Ectodermal cell (in vitro differentiated cells): ENCODE results near the gene SNTA1.
"Not testable (repeated sequence)": the region's sequence is repeated elsewhere in the genome, so short reads cannot be mapped to it uniquely, and the experiment has no call there.

Source experiments
- H3K27ac ChIP-seq: 2 replicates; pipeline ENCODE4 v1.7.0; 2013; ENCODE audit warnings: mild to moderate bottlenecking, low read depth, low read length; ENCODE audit not compliant: insufficient read depth, poor library complexity, severe bottlenecking
- H3K27me3 ChIP-seq: 2 replicates; pipeline ENCODE4 v1.7.0; 2013; ENCODE audit warnings: mild to moderate bottlenecking, low read length; ENCODE audit not compliant: insufficient read depth, control insufficient read depth, poor library complexity, severe bottlenecking
- H3K36me3 ChIP-seq: one replicate; pipeline ENCODE4 v1.7.0; 2013; ENCODE audit warnings: low read length; ENCODE audit not compliant: control insufficient read depth, insufficient read depth
- H3K4me1 ChIP-seq: one replicate; pipeline ENCODE4 v1.7.0; 2013; ENCODE audit warnings: low read length; ENCODE audit not compliant: control insufficient read depth, insufficient read depth
- H3K4me3 ChIP-seq: 2 replicates; pipeline ENCODE4 v1.7.0; 2013; ENCODE audit warnings: low read depth, low read length, control low read depth; ENCODE audit not compliant: insufficient read depth
- H3K9me3 ChIP-seq: 2 replicates; pipeline ENCODE4 v1.7.0; 2013; ENCODE audit warnings: mild to moderate bottlenecking, low read length, moderate library complexity; ENCODE audit not compliant: control insufficient read depth
- whole genome bisulfite sequencing, 2 experiments: methylation state at CpG; one replicate each; pipeline ENCODE4 v1.1.7; 2013; ENCODE audit warnings: missing lambda C conversion rate in 2 of 2; 5-methylcytosine and 5-hydroxymethylcytosine counted together

Gene SNTA1

GRCh38 chr20:33465481-33466302, 22.1 kb upstream of the SNTA1 start:
- 53 to 59% methylated on average over 8 to 9 of the region's 9 CpGs for WGBS, 2 experiments
- H3K4me3 ChIP-seq, result no peak overlapping the region
- H3K9me3 ChIP-seq, result no peaks in the 10 kb centered on the region
- H3K27me3 ChIP-seq, result peaks cover 5% of the 10 kb centered on the region
- no peaks in the 10 kb centered on the region for H3K36me3 ChIP-seq
- H3K4me1 ChIP-seq, result peaks cover 6% of the 10 kb centered on the region
- no peak overlapping the region for H3K27ac ChIP-seq

- H3K4me3 ChIP-seq, H3K4me1 ChIP-seq, H3K36me3 ChIP-seq, H3K27ac ChIP-seq, H3K27me3 ChIP-seq, H3K9me3 ChIP-seq: not testable (repeated sequence)
- 89 to 91% methylated on average over 8 of the region's 8 CpGs for WGBS, 2 experiments
Measured at GRCh38 chr20:33464759-33465158, 21.2 kb upstream of the SNTA1 start.

DNA sequence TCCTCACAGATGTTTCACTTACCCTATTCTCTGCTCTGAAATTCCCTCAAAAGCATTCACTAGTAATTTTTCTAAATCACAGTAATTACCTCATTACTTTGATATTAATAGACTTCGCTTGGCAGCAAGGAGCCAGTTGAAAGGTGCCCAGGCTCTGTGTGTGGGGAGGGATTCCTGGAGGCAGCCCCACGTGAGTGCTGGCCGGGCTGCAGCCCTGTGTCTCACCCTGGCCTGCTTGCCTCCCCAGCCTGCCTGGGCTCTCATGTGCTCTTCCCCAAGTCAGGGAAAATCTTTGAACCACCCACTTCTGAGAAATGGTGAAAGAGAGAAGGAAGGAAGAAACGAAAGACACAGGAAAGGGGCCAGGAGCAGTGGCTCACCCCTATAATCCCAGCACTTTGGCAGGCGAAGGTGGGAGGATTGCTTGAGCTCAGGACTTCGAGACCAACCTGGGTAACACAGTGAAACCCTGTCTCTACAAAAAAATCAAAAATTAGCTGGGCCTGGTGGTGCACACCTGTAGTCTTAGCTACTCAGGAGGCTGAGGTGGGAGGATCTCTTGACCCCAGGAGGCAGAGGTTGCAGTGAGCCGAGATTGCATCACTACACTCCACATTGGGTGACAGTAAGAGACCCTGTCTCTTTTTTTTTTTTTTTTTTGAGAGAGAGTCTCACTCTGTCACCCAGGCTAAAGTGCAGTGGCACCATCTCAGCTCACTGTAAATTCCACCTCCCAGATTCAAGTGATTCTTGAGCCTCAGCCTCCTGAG, 20.0 kb upstream of the SNTA1 start:
- Histone ChIP-seq H3K27me3 (peaks cover 5% of the 10 kb centered on the region), H3K4me1 (peaks cover 6% of the 10 kb centered on the region), H3K9me3 (no peaks in the 10 kb centered on the region), H3K36me3 (no peaks in the 10 kb centered on the region), H3K27ac (no peak overlapping the region), H3K4me3 (no peak overlapping the region)
- WGBS, 2 experiments, result 88 to 89% methylated on average over 7 of the region's 7 CpGs

GRCh38 chr20:33460711-33461110, 17.1 kb upstream of the SNTA1 start:
- Histone ChIP-seq H3K27ac (no peak overlapping the region), H3K9me3 (no peaks in the 10 kb centered on the region), H3K36me3 (no peaks in the 10 kb centered on the region), H3K27me3 (peaks cover 5% of the 10 kb centered on the region), H3K4me3 (no peak overlapping the region), H3K4me1 (peaks cover 5% of the 10 kb centered on the region)
- 80 to 83% methylated on average over 5 of the region's 5 CpGs for WGBS, 2 experiments

GRCh38 chr20:33459599-33459998, 16.0 kb upstream of the SNTA1 start:
- Histone ChIP-seq H3K4me3 (no peak overlapping the region), H3K27ac (no peak overlapping the region), H3K4me1 (no peaks in the 10 kb centered on the region), H3K36me3 (no peaks in the 10 kb centered on the region), H3K27me3 (peaks cover 5% of the 10 kb centered on the region), H3K9me3 (no peaks in the 10 kb centered on the region)
- WGBS, 2 experiments, result 92 to 94% methylated on average over 7 of the region's 7 CpGs

- not testable (repeated sequence) for H3K9me3 ChIP-seq, H3K4me1 ChIP-seq, H3K27ac ChIP-seq, H3K27me3 ChIP-seq, H3K4me3 ChIP-seq, H3K36me3 ChIP-seq
- 18 to 20% methylated on average over 5 of the region's 6 CpGs for WGBS, 2 experiments
Measured at GRCh38 chr20:33456916-33457642, 13.5 kb upstream of the SNTA1 start.

DNA sequence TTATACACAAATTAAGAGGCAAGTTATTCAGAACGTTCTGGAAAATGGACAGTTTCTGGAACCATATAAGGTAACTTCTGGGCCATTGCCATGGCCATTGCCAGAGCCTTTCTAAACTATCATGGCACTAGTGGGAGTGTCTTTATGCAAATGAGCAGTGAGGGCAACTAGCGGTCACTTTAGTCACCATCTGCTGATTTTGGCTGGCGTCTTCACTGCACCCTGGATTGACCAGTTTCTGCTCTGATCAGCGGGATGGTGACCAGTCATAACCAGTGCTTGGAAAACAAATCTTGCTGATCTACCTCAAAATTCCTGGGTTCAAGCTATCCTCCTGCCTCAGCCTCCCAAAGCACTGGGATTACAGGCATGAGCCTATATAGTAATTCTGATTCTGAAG, 7.3 kb upstream of the SNTA1 start:
- 84 to 85% methylated on average over 4 of the region's 4 CpGs for WGBS, 2 experiments
- no peaks in the 10 kb centered on the region for H3K36me3 ChIP-seq
- H3K4me1 ChIP-seq, result no peaks in the 10 kb centered on the region
- H3K27me3 ChIP-seq, result no peaks in the 10 kb centered on the region
- no peaks in the 10 kb centered on the region for H3K9me3 ChIP-seq
- H3K4me3 ChIP-seq, result no peak overlapping the region
- no peak overlapping the region for H3K27ac ChIP-seq

GRCh38 chr20:33445881-33446625, 2.5 kb upstream of the SNTA1 start:
- Histone ChIP-seq H3K27me3 (peaks cover 30% of the 10 kb centered on the region), H3K4me1 (no peaks in the 10 kb centered on the region), H3K4me3 (no peak overlapping the region), H3K36me3 (no peaks in the 10 kb centered on the region), H3K27ac (no peak overlapping the region), H3K9me3 (no peaks in the 10 kb centered on the region)
- 75 to 77% methylated on average over 4 of the region's 4 CpGs for WGBS, 2 experiments

GRCh38 chr20:33444797-33445560, 1.4 kb upstream of the SNTA1 start:
- Histone ChIP-seq H3K9me3 (no peaks in the 10 kb centered on the region), H3K4me1 (no peaks in the 10 kb centered on the region), H3K27me3 (peaks cover 30% of the 10 kb centered on the region), H3K27ac (no peak overlapping the region), H3K4me3 (no peak overlapping the region), H3K36me3 (no peaks in the 10 kb centered on the region)
- WGBS, 2 experiments, result 55 to 60% methylated on average over 3 to 4 of the region's 4 CpGs
